ENCODE results near the gene BMP8B.
"Not testable (repeated sequence)": the region's sequence is repeated elsewhere in the genome, so short reads cannot be mapped to it uniquely, and the experiment has no call there.

Gene BMP8B

GRCh38 chr1:39777306-39777705, 11.4 kb downstream of the BMP8B start:
- no peak for DNase-seq

DNA sequence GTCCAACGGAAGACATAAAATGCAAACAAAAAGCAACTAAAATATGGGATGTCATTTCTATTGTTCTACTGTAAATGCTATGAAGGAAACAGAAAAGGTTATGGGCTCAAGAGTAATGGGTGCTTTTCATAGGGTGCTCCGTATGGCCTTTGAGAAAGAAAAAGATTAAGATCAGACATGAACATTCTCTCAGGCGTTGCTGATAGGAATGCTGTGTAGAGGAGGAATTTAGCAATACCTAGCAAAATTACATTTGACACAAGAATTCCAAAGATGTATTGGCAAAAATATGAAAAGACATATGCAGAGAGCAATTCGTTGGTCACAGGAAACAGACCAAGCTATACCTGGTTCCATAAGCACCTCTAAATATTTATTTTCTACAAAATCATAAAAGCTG, 11.8 kb downstream of the BMP8B start:
- DNase-seq: no peak

DNA sequence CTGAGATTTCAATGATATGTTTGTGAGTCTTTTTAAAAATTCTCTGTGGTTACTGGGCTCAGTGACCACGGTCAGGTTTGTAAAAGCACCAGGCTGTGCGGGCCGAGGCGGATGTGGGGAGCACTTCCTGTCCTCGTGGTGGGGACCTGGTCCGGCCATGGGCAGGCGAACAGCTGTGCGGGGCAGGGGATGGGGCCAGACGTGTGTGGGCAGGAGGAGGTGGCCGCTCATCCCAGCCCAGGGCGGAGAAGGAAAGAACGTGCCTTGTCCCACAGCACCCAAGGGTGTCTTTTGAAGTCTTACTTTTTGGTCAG, 12.3 kb downstream of the BMP8B start:
- DNase-seq: no peak

- DNase-seq: not testable (repeated sequence)
Measured at GRCh38 chr1:39775676-39776399, 12.8 kb downstream of the BMP8B start.

GRCh38 chr1:39775141-39775540, 13.5 kb downstream of the BMP8B start:
- DNase-seq: not testable (repeated sequence)

- not testable (repeated sequence) for DNase-seq
Measured at GRCh38 chr1:39773369-39773979, 15.2 kb downstream of the BMP8B start.

DNA sequence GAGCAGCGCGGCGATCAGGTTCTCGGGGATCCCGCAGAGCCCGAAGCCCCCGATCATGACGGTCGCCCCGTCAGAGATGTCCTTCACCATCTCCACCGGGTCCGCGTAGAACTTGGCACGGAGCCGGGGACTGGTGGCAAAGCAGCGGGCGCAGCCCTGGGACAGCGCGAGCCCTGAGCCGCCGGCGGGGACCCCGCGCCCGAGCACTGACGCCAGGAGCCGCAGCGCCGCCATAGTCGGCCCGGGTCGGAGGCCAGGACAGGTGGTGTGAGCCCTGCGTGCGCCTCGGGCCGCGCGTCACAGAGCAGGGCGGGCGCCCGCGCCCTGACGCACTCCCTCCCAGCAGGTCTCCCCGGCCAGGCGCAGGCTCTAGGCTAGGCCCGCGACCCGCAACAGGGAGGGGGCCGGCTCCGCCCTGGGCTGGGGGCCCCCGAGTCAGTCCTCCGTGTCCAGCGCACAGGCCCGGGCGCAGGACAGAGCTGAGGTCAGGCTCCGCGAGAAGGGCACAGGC, 17.6 kb downstream of the BMP8B start, which contains the start of gene OXCT2:
TSS of gene OXCT2 (minus strand) at position 327 of the 511 bp plus-strand sequence. CDS start at position 234, 93 bp downstream.
- DNase-seq: not testable (repeated sequence)

DNA sequence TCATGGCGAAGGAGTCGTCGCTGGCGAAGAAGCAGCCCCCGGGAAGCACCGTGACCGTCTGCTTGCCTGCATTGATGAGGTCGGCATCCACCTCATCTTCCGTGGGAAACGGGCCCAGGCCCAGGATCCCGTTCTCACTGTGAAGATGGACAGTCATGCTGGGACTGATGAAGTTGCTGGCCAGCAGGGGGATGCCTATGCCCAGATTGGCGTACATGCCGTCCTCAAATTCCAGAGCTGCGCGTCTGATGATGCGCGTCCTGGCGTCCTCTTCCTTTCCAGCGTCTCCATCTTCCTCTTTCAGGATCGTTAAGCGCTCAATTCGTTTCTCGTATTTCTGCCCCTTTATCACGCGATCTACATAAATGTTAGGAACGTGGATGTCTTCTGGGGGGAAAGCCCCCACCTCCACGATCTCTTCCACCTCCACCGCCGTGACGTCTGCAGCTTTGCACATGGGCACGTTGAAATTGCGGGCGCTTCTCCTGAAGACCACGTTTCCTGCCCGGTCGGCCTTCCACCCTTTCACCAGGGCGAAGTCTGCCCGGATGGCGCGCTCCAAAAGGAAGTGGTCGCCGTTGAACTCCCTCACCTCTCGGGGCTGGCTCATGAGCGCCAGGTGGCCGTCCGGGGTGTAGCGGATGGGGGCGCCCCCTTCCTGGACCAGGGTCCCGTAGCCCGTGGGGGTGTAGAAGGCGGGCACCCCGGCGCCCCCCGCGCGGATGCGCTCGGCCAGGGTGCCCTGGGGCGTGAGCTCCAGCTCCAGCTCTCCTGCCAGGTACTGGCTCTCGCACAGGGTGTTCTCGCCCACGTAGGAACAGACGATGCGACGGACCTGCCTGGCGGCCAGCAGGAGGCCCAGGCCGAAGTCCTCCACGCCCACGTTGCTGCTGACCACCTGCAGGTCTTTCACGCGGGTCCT, 18.3 kb downstream of the BMP8B start:
- not testable (repeated sequence) for DNase-seq

DNA sequence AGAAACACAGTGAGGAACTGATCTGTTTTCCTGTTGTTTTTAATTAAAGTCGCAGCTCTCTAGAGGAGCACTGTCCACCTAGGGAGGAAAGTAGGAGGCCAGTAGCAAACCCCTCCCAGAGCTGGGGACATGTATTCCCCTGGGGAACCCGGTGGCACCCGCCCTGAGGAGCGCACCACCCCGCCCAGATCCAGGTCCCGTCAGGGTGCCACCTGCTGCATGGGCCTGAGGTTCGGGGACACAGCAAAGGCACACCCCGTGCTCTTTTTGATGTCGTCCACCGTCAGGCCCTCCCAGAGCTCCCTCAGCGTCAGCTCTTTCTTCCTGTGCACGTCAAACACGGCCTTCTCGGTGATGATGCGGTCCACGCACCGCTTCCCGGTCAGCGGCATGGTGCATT, 19.2 kb downstream of the BMP8B start:
- not testable (repeated sequence) for DNase-seq

- DNase-seq: not testable (repeated sequence)
Measured at GRCh38 chr1:39766466-39766865, 22.2 kb downstream of the BMP8B start.

GRCh38 chr1:39764512-39764911, 24.2 kb downstream of the BMP8B start:
- not testable (repeated sequence) for DNase-seq

DNA sequence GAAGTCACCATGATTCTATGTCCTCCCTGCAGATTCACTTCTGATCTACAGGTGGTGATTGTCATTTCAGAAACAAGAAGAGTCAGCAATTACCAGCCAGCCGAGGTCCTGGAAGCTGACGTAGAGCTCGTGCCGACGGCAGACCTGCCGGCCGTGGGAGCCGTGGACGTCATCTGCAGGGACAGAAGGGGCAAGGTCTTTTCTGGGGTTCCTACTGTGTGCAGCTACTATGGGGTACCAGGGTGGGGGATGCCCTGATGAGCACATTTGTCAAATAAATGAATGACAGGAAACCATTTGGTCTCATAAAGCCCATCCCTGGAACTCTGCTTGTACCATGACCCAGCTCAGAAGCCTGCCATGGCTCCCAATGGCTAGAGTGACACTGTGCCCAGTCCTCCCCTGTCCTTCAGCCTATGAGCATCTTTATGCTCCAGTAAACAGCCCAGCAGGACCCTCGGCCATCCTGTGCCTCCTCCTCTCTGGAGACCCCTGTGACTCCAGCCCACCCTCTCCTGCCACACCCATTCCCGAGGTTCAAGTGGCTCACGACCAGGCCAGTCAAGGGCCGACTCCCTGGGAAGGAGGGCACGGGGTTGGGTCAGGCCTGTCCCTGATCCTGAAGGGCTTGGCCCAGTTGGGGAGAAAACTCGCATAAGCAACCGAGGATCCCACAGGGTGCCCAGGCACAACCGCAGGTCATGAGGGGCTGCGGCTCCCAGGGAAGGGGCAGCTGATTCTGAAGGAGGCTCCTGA, 24.9 kb downstream of the BMP8B start:
- DNase-seq: not testable (repeated sequence)

DNA sequence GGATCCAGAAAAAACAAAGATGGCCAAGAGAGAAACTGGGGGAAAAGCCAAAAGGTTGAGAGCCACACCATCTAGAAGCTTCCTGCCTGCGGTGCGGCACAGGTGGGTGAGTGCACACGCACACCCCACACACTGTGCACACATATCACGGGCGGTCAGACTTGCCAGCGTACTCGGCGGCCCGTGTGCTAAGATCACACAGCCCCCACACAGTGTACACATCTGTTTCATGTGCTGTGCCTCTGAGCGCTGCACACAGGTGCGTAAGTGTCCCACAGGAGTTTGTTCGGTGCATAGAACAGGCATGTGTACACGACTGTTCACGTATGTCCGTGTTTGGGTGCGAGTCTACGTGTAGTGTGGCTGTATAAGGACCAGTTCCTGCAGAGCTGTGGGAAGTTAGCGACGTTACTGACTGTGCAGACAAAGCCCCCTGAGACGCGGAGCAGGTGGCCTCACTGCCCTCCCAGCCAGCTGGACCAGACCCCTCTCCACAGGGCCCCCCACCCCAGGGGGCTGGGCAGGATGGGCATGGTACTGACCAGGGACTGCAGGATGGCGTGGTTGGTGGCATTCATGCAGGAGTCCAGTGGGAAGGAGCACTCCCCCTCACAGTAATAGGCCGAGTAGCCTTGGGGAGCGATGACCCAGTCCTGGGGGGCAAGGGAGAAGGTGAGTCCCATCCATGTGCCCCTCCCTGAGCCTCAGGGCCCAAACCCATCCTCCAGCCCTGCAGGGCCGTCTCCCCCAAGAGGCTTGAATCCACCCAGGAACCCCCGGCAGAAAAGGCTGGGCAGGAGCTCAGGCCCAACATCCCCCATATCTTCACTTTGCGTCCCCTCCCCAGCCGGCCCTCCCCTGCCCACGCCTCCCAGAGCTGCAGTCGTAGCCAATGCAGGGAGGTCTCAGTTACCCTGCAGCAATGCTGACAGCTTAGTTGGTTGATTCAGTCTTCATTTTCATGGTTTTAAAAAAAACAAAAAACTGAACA, 25.8 kb downstream of the BMP8B start:
- no peak for DNase-seq

DNA sequence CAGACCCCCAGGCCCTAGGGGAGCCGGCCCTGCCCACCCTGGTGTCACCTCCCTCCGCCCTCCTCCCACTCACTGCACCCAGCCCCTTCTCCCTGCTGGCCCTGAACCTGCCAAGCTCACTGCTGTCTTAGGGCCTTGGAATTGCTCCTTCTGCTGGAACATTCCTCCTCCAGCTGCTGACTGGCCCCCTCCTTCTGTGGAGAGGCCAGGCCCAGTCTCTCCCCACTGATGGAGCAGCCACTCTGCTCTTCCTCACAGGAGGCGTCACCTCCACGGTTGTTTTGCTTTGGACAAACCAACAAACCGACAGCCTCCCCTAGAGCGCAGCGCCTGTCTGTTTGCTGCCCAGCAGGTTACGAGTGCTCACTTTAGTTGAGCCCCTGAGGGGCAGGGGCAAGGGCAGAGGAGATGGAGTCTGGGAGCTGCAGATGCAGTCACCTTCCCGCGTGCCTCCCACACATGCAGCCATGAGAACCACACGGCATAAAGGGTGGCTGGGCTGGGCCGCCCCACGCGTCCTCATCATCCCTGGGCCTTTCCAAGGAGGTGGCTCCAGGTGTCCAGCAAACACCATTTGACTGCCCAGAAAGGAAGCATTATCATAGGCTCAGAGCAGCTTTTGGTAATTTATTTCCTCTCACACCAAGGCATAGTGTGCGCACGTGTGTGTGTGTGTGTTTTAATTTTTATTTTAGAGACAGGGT, 27.0 kb downstream of the BMP8B start:
- no peak for DNase-seq

- no peak for DNase-seq
Measured at GRCh38 chr1:39761016-39761415, 27.6 kb downstream of the BMP8B start.

- no peak for DNase-seq
Measured at GRCh38 chr1:39760074-39761008, 28.3 kb downstream of the BMP8B start.

GRCh38 chr1:39759436-39759726, 29.3 kb downstream of the BMP8B start:
- DNase-seq: no peak

GRCh38 chr1:39758556-39759435, 29.9 kb downstream of the BMP8B start:
- no peak for DNase-seq

GRCh38 chr1:39757501-39757900, 31.2 kb downstream of the BMP8B start:
- DNase-seq: no peak

Data from fibroblast of skin of right quadriceps (primary cell).